HG02642 (cell line): ENCODE results near the gene GNG2.

Experiments used
- ATAC-seq: cut with Tn5 transposase; IDR thresholded peaks from one replicate; pipeline ENCODE4 v1.9.1; 2021; ENCODE audit warnings: mild to moderate bottlenecking; ENCODE audit not compliant: unreplicated experiment, poor library complexity

Gene GNG2

GRCh38 chr14:52015411-52016030 is 155.1 kb downstream of the GNG2 start:
- no peak for ATAC-seq

DNA sequence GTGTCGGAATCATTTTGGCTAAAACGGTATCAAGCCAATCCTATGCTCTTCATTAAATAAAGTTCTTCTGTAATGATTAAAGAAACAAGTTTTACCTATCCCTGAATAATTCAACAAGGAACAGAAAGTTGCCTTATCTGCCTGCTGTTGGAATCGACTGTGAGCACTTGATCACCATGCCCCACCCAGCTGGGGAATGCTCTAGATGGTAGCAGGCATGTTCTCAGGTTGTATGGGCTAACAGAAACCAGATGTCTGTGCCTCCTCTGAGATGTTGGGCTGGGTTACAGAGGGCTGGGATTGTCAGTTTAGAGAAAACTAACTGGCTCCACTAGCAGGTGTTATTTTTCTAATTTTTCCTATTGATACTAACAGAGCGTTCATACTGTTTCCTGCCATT is 157.8 kb downstream of the GNG2 start:
- ATAC-seq: no peak

- no peak for ATAC-seq
Measured at GRCh38 chr14:52018970-52019369, 158.6 kb downstream of the GNG2 start.
